WERI-Rb-1 (cell line): ENCODE measurements around the gene KLHL29.

Source experiments
- DNase-seq: peaks from one replicate; pipeline ENCODE4 v3.0.0-alpha.2; 2020
- H3K27ac ChIP-seq: fragments of 250-450 bp; sonication (Bioruptor Pico); 2 replicates; pipeline ENCODE4 v1.5.1; 2020; ENCODE audit warnings: mild to moderate bottlenecking, moderate library complexity
- H3K27me3 ChIP-seq: fragments of 250-450 bp; sonication (Bioruptor Pico); 2 replicates; pipeline ENCODE4 v1.5.1; 2021; ENCODE audit warnings: mild to moderate bottlenecking, low read depth, moderate library complexity; ENCODE audit not compliant: insufficient read depth, severe bottlenecking
- H3K36me3 ChIP-seq: fragments of 250-450 bp; sonication (Bioruptor Pico); 2 replicates; pipeline ENCODE4 v1.5.1; 2020; ENCODE audit warnings: mild to moderate bottlenecking, moderate library complexity
- H3K4me3 ChIP-seq: 2 replicates; pipeline ENCODE4 v1.5.1; 2011; ENCODE audit warnings: low read depth, mild to moderate bottlenecking, control low read depth, low read length
- H3K9me3 ChIP-seq: fragments of 250-450 bp; sonication (Bioruptor Pico); 2 replicates; pipeline ENCODE4 v1.5.1; 2021; ENCODE audit warnings: mild to moderate bottlenecking, moderate library complexity; ENCODE audit not compliant: severe bottlenecking
- TF ChIP-seq, protein P1 (sequence below): IDR thresholded peaks from 2 replicates; pipeline ENCODE4 v1.5.1; 2011; ENCODE audit warnings: low read depth, mild to moderate bottlenecking, control low read depth, inconsistent platforms, low read length

KLHL29 gene

DNA sequence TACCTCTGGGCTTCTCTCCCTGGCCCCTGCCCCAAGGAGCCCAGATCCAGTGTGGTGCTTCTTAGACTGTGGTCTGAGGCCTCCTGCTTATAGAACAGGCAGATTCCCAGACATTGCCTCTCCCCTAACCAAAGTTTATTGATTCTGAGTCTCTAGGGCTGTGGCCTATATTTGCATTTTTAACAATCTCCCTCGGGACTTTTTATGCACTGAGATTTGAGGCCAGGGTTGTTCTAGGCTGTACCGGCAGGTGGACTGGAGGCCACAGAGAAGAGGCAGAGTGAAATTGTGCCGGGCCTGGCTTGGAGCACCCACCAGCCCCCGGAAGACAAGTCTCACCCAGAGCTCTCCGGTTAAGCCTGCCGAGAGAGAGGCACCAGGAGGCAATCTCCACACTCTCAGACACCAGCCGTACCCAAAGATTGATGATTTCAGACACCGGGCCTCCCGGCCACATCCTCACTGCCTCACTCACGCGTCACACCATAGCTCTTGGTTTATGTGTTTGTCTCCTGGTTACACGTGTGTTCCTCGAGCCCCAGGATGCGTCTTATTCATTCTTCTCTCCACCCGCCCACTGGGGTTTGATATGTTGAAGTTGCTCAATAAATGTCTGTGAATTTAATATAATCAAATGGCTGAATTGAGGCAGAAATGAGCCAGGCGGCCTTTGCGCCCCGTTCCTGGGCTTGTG, 203.7 kb downstream of the KLHL29 start:
- no peak for DNase-seq
- TF ChIP-seq, protein P1, sequence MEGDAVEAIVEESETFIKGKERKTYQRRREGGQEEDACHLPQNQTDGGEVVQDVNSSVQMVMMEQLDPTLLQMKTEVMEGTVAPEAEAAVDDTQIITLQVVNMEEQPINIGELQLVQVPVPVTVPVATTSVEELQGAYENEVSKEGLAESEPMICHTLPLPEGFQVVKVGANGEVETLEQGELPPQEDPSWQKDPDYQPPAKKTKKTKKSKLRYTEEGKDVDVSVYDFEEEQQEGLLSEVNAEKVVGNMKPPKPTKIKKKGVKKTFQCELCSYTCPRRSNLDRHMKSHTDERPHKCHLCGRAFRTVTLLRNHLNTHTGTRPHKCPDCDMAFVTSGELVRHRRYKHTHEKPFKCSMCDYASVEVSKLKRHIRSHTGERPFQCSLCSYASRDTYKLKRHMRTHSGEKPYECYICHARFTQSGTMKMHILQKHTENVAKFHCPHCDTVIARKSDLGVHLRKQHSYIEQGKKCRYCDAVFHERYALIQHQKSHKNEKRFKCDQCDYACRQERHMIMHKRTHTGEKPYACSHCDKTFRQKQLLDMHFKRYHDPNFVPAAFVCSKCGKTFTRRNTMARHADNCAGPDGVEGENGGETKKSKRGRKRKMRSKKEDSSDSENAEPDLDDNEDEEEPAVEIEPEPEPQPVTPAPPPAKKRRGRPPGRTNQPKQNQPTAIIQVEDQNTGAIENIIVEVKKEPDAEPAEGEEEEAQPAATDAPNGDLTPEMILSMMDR: no peak

DNA sequence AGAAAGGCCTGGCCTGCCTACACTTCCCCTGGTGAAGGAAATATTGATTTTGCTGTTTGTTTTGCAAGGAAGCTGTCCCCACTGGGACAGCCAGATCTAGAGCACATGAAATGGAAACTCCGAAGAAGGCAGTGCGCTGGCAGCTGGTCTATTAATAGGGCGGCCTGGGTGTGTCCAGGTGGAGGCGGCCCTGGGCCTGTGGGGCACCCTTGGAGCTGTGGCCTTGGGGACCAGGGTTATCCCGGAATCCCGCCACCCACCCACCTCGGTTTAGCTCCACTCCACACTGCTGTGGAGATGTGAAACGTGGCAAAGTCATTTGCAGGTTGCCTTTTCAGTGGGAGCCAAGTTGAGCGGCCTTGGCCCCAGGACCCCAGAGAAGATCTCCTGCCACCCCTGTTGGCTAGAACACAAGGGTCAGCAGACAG, 204.3 kb downstream of the KLHL29 start:
- Histone ChIP-seq H3K4me3 (no peak overlapping the region), H3K9me3 (no peaks in the 10 kb centered on the region), H3K27ac (no peak overlapping the region), H3K27me3 (no peaks in the 10 kb centered on the region), H3K36me3 (no peaks in the 10 kb centered on the region)
- TF ChIP-seq, protein P1: no peak
- no peak for DNase-seq

More for the DNA sequence above, 203.7 kb downstream of the KLHL29 start:
- H3K36me3 ChIP-seq: no peaks in the 10 kb centered on the region
- H3K27me3 ChIP-seq: no peaks in the 10 kb centered on the region
- H3K27ac ChIP-seq: no peak overlapping the region
- no peak overlapping the region for H3K4me3 ChIP-seq
- H3K9me3 ChIP-seq: no peaks in the 10 kb centered on the region

DNA sequence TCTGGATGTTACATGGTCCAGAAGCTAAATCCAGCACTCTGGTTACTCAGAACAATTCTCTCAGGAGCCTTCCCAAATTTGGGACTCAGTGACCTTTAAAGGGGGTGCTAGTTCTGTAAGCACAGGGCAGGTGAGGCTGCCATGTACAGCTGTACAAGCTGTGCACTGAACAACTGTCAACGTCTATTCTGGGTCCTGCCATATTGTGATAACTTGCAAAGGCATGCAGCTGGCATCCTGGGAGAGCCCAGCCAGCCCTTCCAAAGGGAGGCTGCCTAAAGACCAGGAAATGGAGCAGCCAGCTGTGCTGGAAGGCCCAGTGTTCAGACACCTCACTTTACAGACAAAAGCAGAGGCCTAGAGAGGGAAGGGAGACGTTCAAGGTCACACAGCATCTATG, 204.8 kb downstream of the KLHL29 start:
- DNase-seq: no peak
- H3K36me3 ChIP-seq: no peaks in the 10 kb centered on the region
- TF ChIP-seq, protein P1: no peak
- H3K27ac ChIP-seq: no peak overlapping the region
- H3K4me3 ChIP-seq: no peak overlapping the region
- H3K9me3 ChIP-seq: no peaks in the 10 kb centered on the region
- H3K27me3 ChIP-seq: no peaks in the 10 kb centered on the region

DNA sequence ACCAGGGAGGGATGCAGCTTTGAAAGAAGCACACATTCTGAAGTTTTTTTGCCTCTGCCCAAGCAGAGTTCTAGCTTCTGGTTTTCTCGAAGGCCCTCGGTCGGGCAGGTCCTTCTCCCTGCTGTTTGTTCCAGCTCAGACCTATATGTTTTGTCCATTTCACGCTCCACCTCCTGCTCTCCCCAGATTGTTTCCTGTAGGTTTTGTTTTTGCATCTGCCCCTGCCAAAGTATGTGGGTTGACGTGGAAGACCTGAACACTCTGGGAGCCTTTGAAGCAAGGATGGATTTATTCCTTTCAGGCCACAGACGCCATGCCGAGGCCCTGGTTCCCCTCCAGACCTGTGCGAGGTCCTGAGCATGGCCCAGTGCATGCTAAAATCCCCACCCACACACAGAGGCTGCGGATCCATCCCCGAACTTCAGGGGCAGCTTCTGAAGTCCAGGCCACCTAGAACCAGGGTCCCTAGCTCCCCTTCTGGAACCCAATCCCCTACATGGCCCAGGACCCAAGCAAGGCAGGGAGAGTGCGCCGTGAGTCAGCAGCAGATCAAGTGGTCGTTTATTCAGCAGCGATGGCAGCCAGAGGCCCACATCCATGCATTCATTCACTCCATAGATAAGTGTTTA, 205.4 kb downstream of the KLHL29 start:
- TF ChIP-seq, protein P1: no peak

DNA sequence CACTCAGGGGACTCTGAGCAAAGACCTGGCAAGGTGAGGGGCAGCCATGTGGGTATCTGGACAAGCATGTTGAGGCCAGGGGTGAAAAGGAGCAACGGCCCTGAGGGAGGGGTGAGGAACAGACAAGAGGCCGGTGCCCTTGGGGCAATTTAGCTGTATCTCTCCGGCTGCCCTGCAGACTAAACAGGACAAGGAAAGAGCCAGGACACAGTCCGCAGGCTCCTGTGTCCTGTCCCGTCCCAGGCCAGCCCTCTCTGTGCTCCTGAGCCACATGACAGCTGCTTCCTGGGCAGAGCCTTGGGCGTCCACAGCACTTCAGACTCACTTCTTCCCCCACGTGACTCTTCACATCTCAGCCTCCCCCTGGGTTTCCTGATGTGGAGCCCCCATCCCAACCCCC, 206.1 kb downstream of the KLHL29 start:
- Histone ChIP-seq H3K4me3 (no peak overlapping the region), H3K9me3 (no peaks in the 10 kb centered on the region), H3K27me3 (no peaks in the 10 kb centered on the region), H3K27ac (no peak overlapping the region), H3K36me3 (no peaks in the 10 kb centered on the region)
- DNase-seq: no peak
- TF ChIP-seq, protein P1: no peak

More for the DNA sequence above, 205.4 kb downstream of the KLHL29 start:
- Histone ChIP-seq H3K36me3 (no peaks in the 10 kb centered on the region), H3K27me3 (no peaks in the 10 kb centered on the region), H3K4me3 (no peak overlapping the region), H3K9me3 (no peaks in the 10 kb centered on the region), H3K27ac (no peak overlapping the region)
- no peak for DNase-seq
